Prostate gland (tissue), 2 donors: ENCODE measurements around the gene VILL. TPM values are rescaled to one million over a fixed set of nuclear protein-coding genes. Genes with fewer than 3 reads are reported as not detected.
A peak's percentile ranks its signal among the peaks of the same experiment; 100 is the strongest.

Source experiments
- DNase-seq: peaks from one replicate; pipeline ENCODE4 v3.0.0-alpha.2; 2019; ENCODE audit warnings: low spot score
- H3K27ac ChIP-seq, 2 donors: fragments of 200-600 bp; sonication (generic); 2 replicates each; pipeline ENCODE4 v1.5.1; 2017 to 2019
- H3K27me3 ChIP-seq: fragments of 200-600 bp; sonication (generic); replicated peaks from 2 replicates; pipeline ENCODE4 v1.5.1; 2019; ENCODE audit not compliant: insufficient read depth
- H3K36me3 ChIP-seq, 2 donors: fragments of 200-600 bp; sonication (generic); 1 replicate in 1 of 2; 2 replicates in 1 of 2; pipeline versions ENCODE4 v1.5.1 to v1.8.1; 2017 to 2019
- H3K4me1 ChIP-seq: fragments of 200-600 bp; sonication (generic); replicated peaks from 2 replicates; pipeline ENCODE4 v1.5.1; 2019
- H3K4me3 ChIP-seq, 2 donors: fragments of 200-600 bp; sonication (generic); 2 replicates each; pipeline ENCODE4 v1.5.1; 2017 to 2019
- H3K9me3 ChIP-seq: fragments of 200-600 bp; sonication (generic); 2 replicates; pipeline ENCODE4 v1.5.1; 2017
- POLR2A ChIP-seq: fragments of 450-650 bp; IDR thresholded peaks from one replicate; pipeline ENCODE4 v1.6.1; 2016; ENCODE audit warnings: antibody characterized with exemption, mild to moderate bottlenecking
- POLR2AphosphoS5 ChIP-seq: sonication (generic); formaldehyde crosslinking; IDR thresholded peaks from one replicate; pipeline ENCODE4 v1.6.1; 2017; ENCODE audit warnings: antibody characterized with exemption
- WGBS: methylation state at CpG from one replicate; pipeline ENCODE4 v1.1.5; 2018; 5-methylcytosine and 5-hydroxymethylcytosine counted together
- intact Hi-C: fragments of 100-400 bp; cut with DNase I; formaldehyde crosslinking; loops from one replicate; pipeline ENCODE4 v1.14.2; 2022
- total RNA-seq, 2 donors: library from RNA; depleted of rRNA; stranded (reverse); fragments of >200 nt; gene quantifications; one replicate each; pipeline ENCODE4 v1.1.0, GENCODE V29; 2016
- TF ChIP-seq, protein P1 (sequence below), 4 experiments: fragments of 200-600 bp in 2 of 4; fragments of 450-650 bp in 2 of 4; sonication (generic) in 2 of 4; IDR thresholded peaks; 1 replicate in 3 of 4; 2 replicates in 1 of 4; pipeline ENCODE4 v1.5.1; 2016 to 2019; ENCODE audit warnings: antibody characterized with exemption in 4 of 4, mild to moderate bottlenecking in 2 of 4, moderate library complexity in 2 of 4

Gene VILL
- total RNA-seq, 2 donors from 2014 or later = 29.1 to 29.3 TPM

DNA sequence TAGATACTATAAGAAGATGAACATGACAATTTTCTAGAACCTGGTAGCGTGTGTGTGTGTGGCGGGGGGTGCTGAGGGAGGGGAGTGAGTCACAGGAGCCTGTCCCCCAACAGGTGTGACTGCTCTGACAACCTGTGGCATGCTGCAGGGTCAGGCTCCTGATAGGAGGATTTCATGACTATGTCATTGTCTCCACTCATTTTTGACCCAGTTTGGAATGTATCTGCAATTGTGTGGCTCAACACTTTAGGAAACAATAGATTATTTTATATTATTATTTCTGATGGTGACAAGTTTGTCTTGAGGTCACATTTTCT is 9.3 kb upstream of the VILL start:
- peak overlapping the region in 1 of 2 donors; percentile 9 for H3K27ac ChIP-seq
- no peaks in the 10 kb centered on the region for H3K9me3 ChIP-seq
- intact Hi-C loops = no loop called here
- H3K27me3 ChIP-seq = no peaks in the 10 kb centered on the region
- H3K4me3 ChIP-seq = no peak overlapping the region
- no peak for DNase-seq
- peaks cover 6% of the 10 kb centered on the region for H3K4me1 ChIP-seq
- TF ChIP-seq POLR2AphosphoS5 (no peak), POLR2A (no peak)
- TF ChIP-seq, protein P1, sequence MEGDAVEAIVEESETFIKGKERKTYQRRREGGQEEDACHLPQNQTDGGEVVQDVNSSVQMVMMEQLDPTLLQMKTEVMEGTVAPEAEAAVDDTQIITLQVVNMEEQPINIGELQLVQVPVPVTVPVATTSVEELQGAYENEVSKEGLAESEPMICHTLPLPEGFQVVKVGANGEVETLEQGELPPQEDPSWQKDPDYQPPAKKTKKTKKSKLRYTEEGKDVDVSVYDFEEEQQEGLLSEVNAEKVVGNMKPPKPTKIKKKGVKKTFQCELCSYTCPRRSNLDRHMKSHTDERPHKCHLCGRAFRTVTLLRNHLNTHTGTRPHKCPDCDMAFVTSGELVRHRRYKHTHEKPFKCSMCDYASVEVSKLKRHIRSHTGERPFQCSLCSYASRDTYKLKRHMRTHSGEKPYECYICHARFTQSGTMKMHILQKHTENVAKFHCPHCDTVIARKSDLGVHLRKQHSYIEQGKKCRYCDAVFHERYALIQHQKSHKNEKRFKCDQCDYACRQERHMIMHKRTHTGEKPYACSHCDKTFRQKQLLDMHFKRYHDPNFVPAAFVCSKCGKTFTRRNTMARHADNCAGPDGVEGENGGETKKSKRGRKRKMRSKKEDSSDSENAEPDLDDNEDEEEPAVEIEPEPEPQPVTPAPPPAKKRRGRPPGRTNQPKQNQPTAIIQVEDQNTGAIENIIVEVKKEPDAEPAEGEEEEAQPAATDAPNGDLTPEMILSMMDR (IDR thresholded peaks at IDR 0.05) = no peak
- peaks cover 0 to 6% of the 10 kb centered on the region in 2 donors for H3K36me3 ChIP-seq
- 91% methylated on average over 2 of the region's 2 CpGs for WGBS

DNA sequence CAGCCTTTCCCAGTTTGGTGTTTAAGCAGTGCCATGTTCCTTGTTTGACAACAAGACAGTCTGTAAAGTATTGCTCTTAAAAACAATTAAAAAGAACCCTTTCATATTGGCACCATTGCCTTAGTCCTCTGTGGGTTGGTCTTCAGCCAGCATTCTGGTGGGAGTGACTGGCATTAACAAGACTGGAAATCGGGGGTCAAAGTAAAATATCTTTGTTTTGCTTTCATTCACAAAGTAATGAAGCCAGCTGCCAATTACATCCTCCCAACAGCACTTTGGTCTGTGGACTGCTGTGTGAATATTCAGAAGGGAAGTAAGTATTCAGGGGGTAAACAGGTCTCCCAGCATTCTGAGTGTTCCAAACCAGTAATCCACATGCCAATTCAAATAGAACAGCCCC is 8.3 kb upstream of the VILL start:
- Histone ChIP-seq H3K27me3 (no peaks in the 10 kb centered on the region), H3K27ac (peak overlapping the region; percentile 8 to 9), H3K4me1 (peaks cover 10% of the 10 kb centered on the region), H3K9me3 (no peaks in the 10 kb centered on the region), H3K36me3 (no peaks in the 10 kb centered on the region), H3K4me3 (no peak overlapping the region)
- WGBS = 42% methylated on average over 1 of the region's 1 CpG
- intact Hi-C loops = no loop called here
- TF ChIP-seq POLR2AphosphoS5 (no peak), POLR2A (no peak)
- TF ChIP-seq, protein P1 (IDR thresholded peaks at IDR 0.05) = no peak
- no peak for DNase-seq

DNA sequence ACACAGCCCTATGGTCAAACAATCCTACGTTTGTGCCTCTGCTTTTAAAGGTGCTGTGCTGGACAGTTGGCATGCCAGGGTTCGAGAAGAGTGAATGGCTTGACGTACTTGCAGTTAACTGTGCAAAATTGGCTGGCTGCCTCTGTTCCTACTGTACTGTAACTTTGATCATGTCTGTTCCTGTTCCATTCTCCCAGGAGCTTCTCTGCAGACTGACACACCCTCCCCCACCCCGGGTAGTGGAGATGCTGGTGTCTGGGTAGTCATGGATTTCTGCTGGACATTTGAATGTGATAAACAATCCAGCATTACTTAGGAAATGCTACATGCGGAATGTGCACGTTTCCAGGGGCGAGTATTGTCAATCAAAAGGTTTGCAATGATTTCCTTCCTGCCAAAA is 6.5 kb upstream of the VILL start:
- H3K4me3 ChIP-seq = no peak overlapping the region
- peak; percentile 57 for DNase-seq
- TF ChIP-seq POLR2AphosphoS5 (peak; percentile 30), POLR2A (no peak)
- TF ChIP-seq, protein P1 (IDR thresholded peaks at IDR 0.05) = no peak
- H3K4me1 ChIP-seq = peaks cover 10% of the 10 kb centered on the region
- no peaks in the 10 kb centered on the region for H3K27me3 ChIP-seq
- peak overlapping the region in 1 of 2 donors; percentile 76 for H3K27ac ChIP-seq
- intact Hi-C loops = no loop called here
- H3K9me3 ChIP-seq = no peaks in the 10 kb centered on the region
- 45% methylated on average over 7 of the region's 7 CpGs for WGBS
- no peaks in the 10 kb centered on the region for H3K36me3 ChIP-seq

DNA sequence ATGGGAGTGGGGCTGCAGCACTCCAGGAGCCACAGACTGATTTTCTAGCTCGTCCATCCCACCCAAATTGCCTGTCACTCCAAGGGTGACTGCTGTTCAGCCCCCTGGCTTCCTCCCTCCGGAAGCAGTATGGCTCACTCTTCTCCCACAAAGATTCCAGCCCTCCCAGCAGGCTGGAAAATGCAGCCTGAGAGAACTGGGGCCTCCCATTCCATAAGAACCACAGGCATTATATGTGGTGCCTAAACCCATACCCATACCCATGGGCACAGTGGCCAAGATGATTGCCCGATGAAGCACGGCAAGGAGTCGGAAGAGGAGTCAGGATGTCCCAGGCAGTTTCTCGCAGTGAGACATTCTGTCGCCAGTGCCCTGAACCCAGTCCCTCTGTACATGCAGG is 6.0 kb upstream of the VILL start:
- no peak for DNase-seq
- WGBS = 100% methylated on average over 4 of the region's 7 CpGs
- no peaks in the 10 kb centered on the region for H3K27me3 ChIP-seq
- intact Hi-C loops = no loop called here
- H3K27ac ChIP-seq = peak overlapping the region; percentile 68 to 76
- no peak overlapping the region for H3K4me3 ChIP-seq
- H3K9me3 ChIP-seq = no peaks in the 10 kb centered on the region
- TF ChIP-seq POLR2AphosphoS5 (no peak), POLR2A (no peak)
- TF ChIP-seq, protein P1 (IDR thresholded peaks at IDR 0.05) = no peak
- peaks cover 10% of the 10 kb centered on the region for H3K4me1 ChIP-seq
- no peaks in the 10 kb centered on the region for H3K36me3 ChIP-seq

- 57% methylated on average over 8 of the region's 8 CpGs for WGBS
These were observed 4.8 kb upstream of the VILL start for GRCh38 chr3:37985637-37986320.

More at GRCh38 chr3:37985637-37986320, 4.8 kb upstream of the VILL start:
- Histone ChIP-seq H3K4me1 (peaks cover 10% of the 10 kb centered on the region), H3K9me3 (no peaks in the 10 kb centered on the region), H3K36me3 (no peaks in the 10 kb centered on the region), H3K4me3 (no peak overlapping the region), H3K27ac (peak overlapping the region; percentile 68 to 76), H3K27me3 (no peaks in the 10 kb centered on the region)
- intact Hi-C loops = no loop called here
- TF ChIP-seq POLR2A (no peak), POLR2AphosphoS5 (peak; percentile 92)
- TF ChIP-seq, protein P1 (IDR thresholded peaks at IDR 0.05) = no peak
- DNase-seq = peak; percentile 92
